ENCODE data around the gene MEIS2. TPM values are rescaled to one million over a fixed set of nuclear protein-coding genes. Genes with fewer than 3 reads are reported as not detected.

MEIS2 gene
- total and polyA plus RNA-seq, 2 donors (not counting 3 experiments of a cell fraction or from before 2014, with no cell fraction given) = 22.5 to 26.2 TPM

- no TSS peak for BruUV-seq (replicated peaks)
- no peak for TF ChIP-seq FOS (IDR thresholded peaks at IDR 0.05; ENCODE audit: borderline replicate concordance, insufficient read depth, low read length)
- TF ChIP-seq POLR2A (IDR thresholded peaks at IDR 0.05; ENCODE audit: low read depth, low read length) = no peak
- no peak for TF ChIP-seq POLR2AphosphoS5 (IDR thresholded peaks at IDR 0.05; ENCODE audit: insufficient read depth, low read depth, low read length)
- no peak for TF ChIP-seq GATA2 (IDR thresholded peaks at IDR 0.05; ENCODE audit: insufficient read depth, insufficient read length, low read depth, low read length)
- TF ChIP-seq JUN (IDR thresholded peaks at IDR 0.05; ENCODE audit: borderline replicate concordance, insufficient read depth, insufficient read length, low read depth) = no peak
- no peak for TF ChIP-seq EZH2 (IDR thresholded peaks at IDR 0.05; ENCODE audit: borderline replicate concordance, low read depth, low read length, severe bottlenecking)
- no peak for TF ChIP-seq CTCF (IDR thresholded peaks at IDR 0.05; ENCODE audit: extremely low read depth in 1 of 2, insufficient read depth in 1 of 2, low read depth in 1 of 2, low read length in 2 of 2)
- TF ChIP-seq, protein P1, sequence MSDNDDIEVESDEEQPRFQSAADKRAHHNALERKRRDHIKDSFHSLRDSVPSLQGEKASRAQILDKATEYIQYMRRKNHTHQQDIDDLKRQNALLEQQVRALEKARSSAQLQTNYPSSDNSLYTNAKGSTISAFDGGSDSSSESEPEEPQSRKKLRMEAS (IDR thresholded peaks at IDR 0.05; ENCODE audit: insufficient read depth, insufficient read length) = no peak
- H3K27me3 ChIP-seq (ENCODE audit: control insufficient read depth in 2 of 2, insufficient read depth in 2 of 2, low read length in 2 of 2) = no peaks in the 10 kb centered on the region
- POLR2A ChIA-PET = no interaction called here
- no peak overlapping the region for H2AFZ ChIP-seq (ENCODE audit: low read depth, low read length)
- FAIRE-seq = no peak
- no peaks in the 10 kb centered on the region for H4K20me1 ChIP-seq (replicated peaks; ENCODE audit: control insufficient read depth, extremely low read depth, insufficient read depth, low read length)
- H3K9me3 ChIP-seq (replicated peaks; ENCODE audit: control insufficient read depth, insufficient read depth, low read length) = no peaks in the 10 kb centered on the region
- dilution Hi-C loops (cut with MboI; ENCODE audit: extremely low pct_ligation_motif_present, low sequenced_read_pairs) = no loop called here
- H3K27ac ChIP-seq (ENCODE audit: insufficient read depth, low read depth, low read length) = no peak overlapping the region
- H3K79me2 ChIP-seq (ENCODE audit: control insufficient read depth, insufficient read depth, low read length) = no peaks in the 10 kb centered on the region
- H3K4me3 ChIP-seq (replicated peaks in 1 of 3; ENCODE audit: insufficient read depth in 1 of 3, low read depth in 1 of 3, low read length in 3 of 3) = no peak overlapping the region
- H3K36me3 ChIP-seq (ENCODE audit: control insufficient read depth in 2 of 2, extremely low read depth in 1 of 2, insufficient read depth in 2 of 2, low read length in 2 of 2) = no peaks in the 10 kb centered on the region
- H3K4me1 ChIP-seq (ENCODE audit: control insufficient read depth, extremely low read depth, insufficient read depth, low read length) = peaks cover 9% of the 10 kb centered on the region
- no peak for DNase-seq (ENCODE audit: low read depth, low spot score)
- H3K9me1 ChIP-seq (replicated peaks; ENCODE audit: control insufficient read depth, extremely low read depth, insufficient read depth, low read length) = no peaks in the 10 kb centered on the region
- intact Hi-C loops (cut with micrococcal nuclease) = no loop called here
- no peak overlapping the region for H3K4me2 ChIP-seq (ENCODE audit: insufficient read depth, low read length)
- no peak overlapping the region for H3K9ac ChIP-seq (replicated peaks; ENCODE audit: extremely low read depth, insufficient read depth, low read length)
- CTCF ChIA-PET = no interaction called here
Measured at GRCh38 chr15:36941798-36942197, 158.6 kb downstream of the MEIS2 start.
